HG02571 (cell line): ENCODE results near the gene TTLL3.

ENCODE experiments used
- ATAC-seq: cut with Tn5 transposase; IDR thresholded peaks from one replicate; pipeline ENCODE4 v1.9.1; 2021; ENCODE audit warnings: mild to moderate bottlenecking, moderate library complexity; ENCODE audit not compliant: unreplicated experiment

Gene TTLL3

GRCh38 chr3:9804996-9805395 lies 5.1 kb upstream of the TTLL3 start:
- ATAC-seq = no peak

GRCh38 chr3:9806137-9806536 lies 3.9 kb upstream of the TTLL3 start:
- no peak for ATAC-seq

GRCh38 chr3:9806688-9807589 lies 3.1 kb upstream of the TTLL3 start:
- no peak for ATAC-seq

- ATAC-seq = no peak
Observed at GRCh38 chr3:9807981-9808344, 2.1 kb upstream of the TTLL3 start.

- peak; percentile 28 for ATAC-seq
Observed at GRCh38 chr3:9808345-9809037, 1.6 kb upstream of the TTLL3 start.

- no peak for ATAC-seq
Observed at GRCh38 chr3:9809239-9809614, 835 bp upstream of the TTLL3 start.

- no peak for ATAC-seq
Observed at GRCh38 chr3:9810433-9810770, 340 bp downstream of the TTLL3 start.

GRCh38 chr3:9810846-9811245 lies 784 bp downstream of the TTLL3 start:
- ATAC-seq = no peak

- ATAC-seq = no peak
Observed at GRCh38 chr3:9812870-9813483, 2.9 kb downstream of the TTLL3 start.

- ATAC-seq = no peak
Observed at GRCh38 chr3:9815986-9816385, 5.9 kb downstream of the TTLL3 start.

- no peak for ATAC-seq
Observed at GRCh38 chr3:9817436-9817835, 7.4 kb downstream of the TTLL3 start.

GRCh38 chr3:9818666-9819335 lies 8.7 kb downstream of the TTLL3 start:
- no peak for ATAC-seq

- ATAC-seq = no peak
Observed at GRCh38 chr3:9820543-9820942, 10.5 kb downstream of the TTLL3 start.

- no peak for ATAC-seq
Observed at GRCh38 chr3:9820946-9821345, 10.9 kb downstream of the TTLL3 start.

GRCh38 chr3:9825451-9826040 lies 15.5 kb downstream of the TTLL3 start:
- no peak for ATAC-seq

- ATAC-seq = no peak
Observed at GRCh38 chr3:9826815-9827573, 16.9 kb downstream of the TTLL3 start.

- ATAC-seq = no peak
Observed at GRCh38 chr3:9828801-9829755, 19.0 kb downstream of the TTLL3 start.

- ATAC-seq = no peak
Observed at GRCh38 chr3:9831253-9831652, 21.2 kb downstream of the TTLL3 start.

GRCh38 chr3:9833078-9833477 lies 23.0 kb downstream of the TTLL3 start:
- ATAC-seq = no peak
